Epidermal melanocyte (primary cell): ENCODE data around the gene NAIF1.

Experiments used
- DNase-seq: peaks from one replicate; pipeline ENCODE4 v3.0.0; 2011; ENCODE audit warnings: low spot score; ENCODE audit not compliant: insufficient read length

The NAIF1 gene

GRCh38 chr9:128102861-128103588 lies 35.9 kb upstream of the NAIF1 start:
- no peak for DNase-seq

GRCh38 chr9:128102196-128102595 lies 35.1 kb upstream of the NAIF1 start:
- DNase-seq = no peak

- DNase-seq = no peak
Measured at GRCh38 chr9:128101690-128102089, 34.6 kb upstream of the NAIF1 start.

- no peak for DNase-seq
Measured at GRCh38 chr9:128101231-128101661, 34.1 kb upstream of the NAIF1 start.

GRCh38 chr9:128100581-128100980 lies 33.5 kb upstream of the NAIF1 start:
- no peak for DNase-seq

- DNase-seq = no peak
Measured at GRCh38 chr9:128099932-128100491, 32.9 kb upstream of the NAIF1 start.

- no peak for DNase-seq
Measured at GRCh38 chr9:128099231-128099931, 32.3 kb upstream of the NAIF1 start.

- peak; percentile 74 for DNase-seq
Measured at GRCh38 chr9:128098297-128099230, 31.4 kb upstream of the NAIF1 start.

- DNase-seq = no peak
Measured at GRCh38 chr9:128097543-128098296, 30.6 kb upstream of the NAIF1 start.

GRCh38 chr9:128096616-128097536 lies 29.8 kb upstream of the NAIF1 start:
- no peak for DNase-seq

- DNase-seq = no peak
Measured at GRCh38 chr9:128094950-128095544, 27.9 kb upstream of the NAIF1 start.

GRCh38 chr9:128094166-128094949 lies 27.2 kb upstream of the NAIF1 start:
- DNase-seq = peak; percentile 90

GRCh38 chr9:128093011-128093410 lies 25.9 kb upstream of the NAIF1 start:
- no peak for DNase-seq

- DNase-seq = no peak
Measured at GRCh38 chr9:128092199-128092977, 25.3 kb upstream of the NAIF1 start.

GRCh38 chr9:128091571-128091970 lies 24.5 kb upstream of the NAIF1 start:
- no peak for DNase-seq

- peak; percentile 73 for DNase-seq
Measured at GRCh38 chr9:128091144-128091543, 24.0 kb upstream of the NAIF1 start.

GRCh38 chr9:128089299-128089698 lies 22.2 kb upstream of the NAIF1 start:
- no peak for DNase-seq
